Measurements from ENCODE around the gene SMURF1.

GRCh38 chr7:99115379-99115778, 28.5 kb downstream of the SMURF1 start:
- TF ChIP-seq CTCF (IDR thresholded peaks at IDR 0.05) (no peak), POLR2A (IDR thresholded peaks at IDR 0.05) (no peak)
